Measurements from ENCODE around the gene GALNT12. TPM values are rescaled to one million over a fixed set of nuclear protein-coding genes. Genes with fewer than 3 reads are reported as not detected.

GALNT12 gene
- total RNA-seq, 1 experiment from 2014 or later: 31.2 TPM

- Histone ChIP-seq H3K36me3 (ENCODE audit: control insufficient read depth in 1 of 2, insufficient read depth in 2 of 2, low read length in 2 of 2) (peaks cover 7 to 37% of the 10 kb centered on the region in 2 experiments; a peak in 3 of 4 replicates), H3K4me2 (ENCODE audit: low read length) (peak overlapping the region; percentile 61), H3K79me2 (ENCODE audit: insufficient read depth, low read length) (peaks cover 67% of the 10 kb centered on the region), H3K4me1 (ENCODE audit: control insufficient read depth in 1 of 2, insufficient read depth in 2 of 2, low read length in 2 of 2) (peaks cover 15 to 58% of the 10 kb centered on the region in 2 experiments), H4K20me1 (ENCODE audit: insufficient read depth) (peaks cover 10% of the 10 kb centered on the region; the same call in 1 of the 2 replicates), H3K9ac (ENCODE audit: low read length) (no peak overlapping the region), H3K9me2 (ENCODE audit: insufficient read depth) (no peaks in the 10 kb centered on the region), H2AFZ (ENCODE audit: low read depth, low read length, poor library complexity, severe bottlenecking) (no peak overlapping the region), H3K27ac (ENCODE audit: low read depth, low read length) (no peak overlapping the region), H3K9me3 (ENCODE audit: control insufficient read depth in 1 of 2, insufficient read depth in 1 of 2, low read depth in 1 of 2, low read length in 2 of 2) (no peaks in the 10 kb centered on the region), H3K4me3 (replicated peaks in 1 of 2; ENCODE audit: low read depth in 1 of 2, low read length in 2 of 2) (no peak overlapping the region), H3K27me3 (ENCODE audit: insufficient read depth, low read length) (no peaks in the 10 kb centered on the region)
- DNase-seq (ENCODE audit: low read depth, low spot score): no peak
- no peak for ATAC-seq
- intact Hi-C loops (cut with micrococcal nuclease): loop anchor here (5.0 kb wide), 1 partner anchor 473 kb away; no protein-coding TSS in a partner anchor
- ChIA-PET CTCF (no interaction called here), POLR2A (no interaction called here), RAD21 (ENCODE audit: low non-redundant PET in 1 of 2, low total read pairs in 2 of 2, uncharacterized antibody in 2 of 2, unreplicated experiment in 2 of 2) (interaction anchor here in 1 of 2 experiments (0.6 kb wide), 1 partner anchor 209 kb away, joined by 3 read pairs; no protein-coding TSS in a partner anchor)
- TF ChIP-seq EGR1 (IDR thresholded peaks at IDR 0.05; ENCODE audit: low read depth) (no peak), EZH2 (IDR thresholded peaks at IDR 0.05) (no peak), YY1 (IDR thresholded peaks at IDR 0.05; ENCODE audit: extremely low read depth, insufficient replicate concordance, low read depth, low read length) (no peak), REST (IDR thresholded peaks at IDR 0.05; ENCODE audit: low read depth) (no peak), FOSL1 (IDR thresholded peaks at IDR 0.05; ENCODE audit: low read depth) (no peak), ZFX (IDR thresholded peaks at IDR 0.05) (no peak), SIN3A (IDR thresholded peaks at IDR 0.05; ENCODE audit: low read depth) (no peak), ELF1 (IDR thresholded peaks at IDR 0.05; ENCODE audit: borderline replicate concordance, low read depth) (no peak), SP1 (IDR thresholded peaks at IDR 0.05; ENCODE audit: low read depth) (no peak), CBX3 (IDR thresholded peaks at IDR 0.05; ENCODE audit: low read depth) (no peak), ATF3 (IDR thresholded peaks at IDR 0.05) (no peak), SRF (IDR thresholded peaks at IDR 0.05; ENCODE audit: low read depth) (no peak), POLR2A (IDR thresholded peaks at IDR 0.05; ENCODE audit: borderline replicate concordance, extremely low read depth, insufficient read depth, insufficient read length) (no peak), JUND (IDR thresholded peaks at IDR 0.05) (no peak), RAD21 (IDR thresholded peaks at IDR 0.05; ENCODE audit: low read depth) (no peak), POLR2AphosphoS5 (IDR thresholded peaks at IDR 0.05; ENCODE audit: low read depth, low read length) (no peak), ZBTB33 (IDR thresholded peaks at IDR 0.05; ENCODE audit: extremely low read depth, insufficient replicate concordance, low read length) (no peak), EZH2phosphoT487 (IDR thresholded peaks at IDR 0.05; ENCODE audit: borderline replicate concordance) (no peak)
- BruUV-seq (replicated peaks): no TSS peak
These were observed 17.2 kb upstream of the GALNT12 start for GRCh38 chr9:98790134-98790841.
